Loucy (cell line): ENCODE results near the gene SRRM1.

Experiments used
- H2AFZ ChIP-seq: fragments of 200-600 bp; sonication (generic); 2 replicates; pipeline ENCODE4 v1.6.0; 2016; ENCODE audit warnings: antibody characterized with exemption, mild to moderate bottlenecking, low read length, moderate library complexity
- H3F3A ChIP-seq: fragments of 200-600 bp; 2 replicates; pipeline ENCODE4 v1.6.0; 2016; ENCODE audit warnings: antibody characterized with exemption, low read depth, mild to moderate bottlenecking
- H3K27me3 ChIP-seq: fragments of 200-600 bp; sonication (generic); 2 replicates; pipeline ENCODE4 v1.6.1; 2014; ENCODE audit warnings: low read length, mild to moderate bottlenecking; ENCODE audit not compliant: insufficient read depth, poor library complexity, severe bottlenecking
- H3K36me3 ChIP-seq: fragments of 200-600 bp; sonication (generic); 2 replicates; pipeline ENCODE4 v1.6.1; 2016; ENCODE audit warnings: low read length; ENCODE audit not compliant: insufficient read depth
- H3K4me1 ChIP-seq: fragments of 200-600 bp; sonication (generic); 2 replicates; pipeline ENCODE4 v1.5.1; 2014; ENCODE audit warnings: low read length, mild to moderate bottlenecking; ENCODE audit not compliant: insufficient read depth, poor library complexity, severe bottlenecking
- H3K4me2 ChIP-seq: fragments of 200-600 bp; sonication (generic); 2 replicates; pipeline ENCODE4 v1.6.0; 2014; ENCODE audit warnings: antibody characterized with exemption, low read length, low read depth, mild to moderate bottlenecking; ENCODE audit not compliant: poor library complexity, severe bottlenecking
- H3K4me3 ChIP-seq: fragments of 200-600 bp; sonication (generic); 2 replicates; pipeline ENCODE4 v1.5.1; 2014; ENCODE audit warnings: low read length, mild to moderate bottlenecking, mixed read lengths; ENCODE audit not compliant: poor library complexity, severe bottlenecking
- H3K79me2 ChIP-seq: fragments of 200-600 bp; sonication (generic); 2 replicates; pipeline ENCODE4 v1.6.1; 2014; ENCODE audit warnings: low read length; ENCODE audit not compliant: insufficient read depth
- H3K9ac ChIP-seq: fragments of 200-600 bp; sonication (generic); 2 replicates; pipeline ENCODE4 v1.6.0; 2014; ENCODE audit warnings: mild to moderate bottlenecking, low read depth, low read length, moderate library complexity; ENCODE audit not compliant: poor library complexity, severe bottlenecking
- H3K9me2 ChIP-seq: fragments of 200-600 bp; sonication (generic); replicated peaks from 2 replicates; pipeline ENCODE4 v1.6.1; 2016; ENCODE audit warnings: low read depth, low read length, mixed read lengths
- H3K9me3 ChIP-seq: fragments of 200-600 bp; sonication (generic); 2 replicates; pipeline ENCODE4 v1.6.1; 2014; ENCODE audit warnings: mild to moderate bottlenecking, antibody characterized with exemption, low read length, low read depth; ENCODE audit not compliant: insufficient read depth
- H4K20me1 ChIP-seq: fragments of 200-600 bp; sonication (generic); 2 replicates; pipeline ENCODE4 v1.6.0; 2014; ENCODE audit warnings: antibody characterized with exemption, low read length, mild to moderate bottlenecking; ENCODE audit not compliant: insufficient read depth, poor library complexity, severe bottlenecking
- CTCF ChIP-seq: fragments of 200-600 bp; sonication (generic); conservative IDR thresholded peaks from 2 replicates; pipeline ENCODE4 v1.5.1; 2014; ENCODE audit warnings: mild to moderate bottlenecking, antibody characterized with exemption, low read length
- EZH2phosphoT487 ChIP-seq: fragments of 200-600 bp; IDR thresholded peaks from 2 replicates; pipeline ENCODE4 v1.6.1; 2018; ENCODE audit warnings: antibody characterized with exemption, mild to moderate bottlenecking, moderate library complexity, borderline replicate concordance

The SRRM1 gene, protein sequence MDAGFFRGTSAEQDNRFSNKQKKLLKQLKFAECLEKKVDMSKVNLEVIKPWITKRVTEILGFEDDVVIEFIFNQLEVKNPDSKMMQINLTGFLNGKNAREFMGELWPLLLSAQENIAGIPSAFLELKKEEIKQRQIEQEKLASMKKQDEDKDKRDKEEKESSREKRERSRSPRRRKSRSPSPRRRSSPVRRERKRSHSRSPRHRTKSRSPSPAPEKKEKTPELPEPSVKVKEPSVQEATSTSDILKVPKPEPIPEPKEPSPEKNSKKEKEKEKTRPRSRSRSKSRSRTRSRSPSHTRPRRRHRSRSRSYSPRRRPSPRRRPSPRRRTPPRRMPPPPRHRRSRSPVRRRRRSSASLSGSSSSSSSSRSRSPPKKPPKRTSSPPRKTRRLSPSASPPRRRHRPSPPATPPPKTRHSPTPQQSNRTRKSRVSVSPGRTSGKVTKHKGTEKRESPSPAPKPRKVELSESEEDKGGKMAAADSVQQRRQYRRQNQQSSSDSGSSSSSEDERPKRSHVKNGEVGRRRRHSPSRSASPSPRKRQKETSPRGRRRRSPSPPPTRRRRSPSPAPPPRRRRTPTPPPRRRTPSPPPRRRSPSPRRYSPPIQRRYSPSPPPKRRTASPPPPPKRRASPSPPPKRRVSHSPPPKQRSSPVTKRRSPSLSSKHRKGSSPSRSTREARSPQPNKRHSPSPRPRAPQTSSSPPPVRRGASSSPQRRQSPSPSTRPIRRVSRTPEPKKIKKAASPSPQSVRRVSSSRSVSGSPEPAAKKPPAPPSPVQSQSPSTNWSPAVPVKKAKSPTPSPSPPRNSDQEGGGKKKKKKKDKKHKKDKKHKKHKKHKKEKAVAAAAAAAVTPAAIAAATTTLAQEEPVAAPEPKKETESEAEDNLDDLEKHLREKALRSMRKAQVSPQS

GRCh38 chr1:24642481-24643362, at the start of gene SRRM1:
TSS of gene SRRM1 (plus strand) at chr1:24643302. CDS start at chr1:24643327, 25 bp downstream.
- H2AFZ ChIP-seq = peak within 1 kb of the TSS; percentile 76

DNA sequence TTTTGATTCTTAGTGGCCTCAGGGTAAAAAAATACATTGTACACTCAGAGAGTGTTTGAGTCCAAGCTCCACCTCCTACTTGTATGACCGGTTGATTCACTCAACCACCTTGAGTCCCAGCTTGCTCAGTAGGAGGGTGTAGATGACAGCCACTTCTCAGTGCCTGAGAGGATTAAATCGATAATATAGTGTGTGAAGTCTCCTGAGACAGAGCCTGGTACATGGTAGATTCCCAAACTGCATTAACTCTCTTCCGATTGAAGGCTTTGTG, 48.8 kb upstream of the SRRM1 start:
- H3K9ac ChIP-seq = no peak overlapping the region
- no peaks in the 10 kb centered on the region for H3K79me2 ChIP-seq
- H2AFZ ChIP-seq = no peak overlapping the region
- no peaks in the 10 kb centered on the region for H3F3A ChIP-seq
- H3K4me3 ChIP-seq = no peak overlapping the region
- no peak for TF ChIP-seq CTCF
- no peak for TF ChIP-seq EZH2phosphoT487
- no peaks in the 10 kb centered on the region for H3K27me3 ChIP-seq
- no peaks in the 10 kb centered on the region for H3K9me3 ChIP-seq
- H4K20me1 ChIP-seq = no peaks in the 10 kb centered on the region
- H3K4me2 ChIP-seq = no peak overlapping the region
- no peaks in the 10 kb centered on the region for H3K9me2 ChIP-seq
- no peaks in the 10 kb centered on the region for H3K4me1 ChIP-seq
- no peaks in the 10 kb centered on the region for H3K36me3 ChIP-seq

More at GRCh38 chr1:24642481-24643362, at the start of gene SRRM1:
- Histone ChIP-seq H3K36me3 (peaks cover 22% of the 10 kb centered on the region), H3K9me3 (no peaks in the 10 kb centered on the region), H4K20me1 (peaks cover 44% of the 10 kb centered on the region), H3K9ac (peak within 1 kb of the TSS; percentile 99), H3K79me2 (peaks cover 54% of the 10 kb centered on the region), H3K9me2 (no peaks in the 10 kb centered on the region), H3K27me3 (peaks cover 4% of the 10 kb centered on the region), H3K4me1 (peaks cover 41% of the 10 kb centered on the region), H3F3A (no peaks in the 10 kb centered on the region), H3K4me2 (peak within 1 kb of the TSS; percentile 94), H3K4me3 (peak within 1 kb of the TSS; percentile 99)
- TF ChIP-seq EZH2phosphoT487 (no peak), CTCF (peak; percentile 20; the same call in 1 of the 2 replicates)

- H3K4me3 ChIP-seq = no peak overlapping the region
Observed at GRCh38 chr1:24596401-24596880, 46.7 kb upstream of the SRRM1 start.

More at GRCh38 chr1:24596401-24596880, 46.7 kb upstream of the SRRM1 start:
- no peaks in the 10 kb centered on the region for H3K36me3 ChIP-seq
- H3K27me3 ChIP-seq = no peaks in the 10 kb centered on the region
- no peaks in the 10 kb centered on the region for H3F3A ChIP-seq
- H3K79me2 ChIP-seq = no peaks in the 10 kb centered on the region
- no peaks in the 10 kb centered on the region for H3K9me2 ChIP-seq
- H3K9ac ChIP-seq = no peak overlapping the region
- H4K20me1 ChIP-seq = no peaks in the 10 kb centered on the region
- H3K4me2 ChIP-seq = no peak overlapping the region
- TF ChIP-seq EZH2phosphoT487 (no peak), CTCF (no peak)
- no peak overlapping the region for H2AFZ ChIP-seq
- H3K9me3 ChIP-seq = no peaks in the 10 kb centered on the region
- no peaks in the 10 kb centered on the region for H3K4me1 ChIP-seq
